GM18507 (cell line): Measurements from ENCODE around the gene SLC22A1.
"Not testable (repeated sequence)": the region's sequence is repeated elsewhere in the genome, so short reads cannot be mapped to it uniquely, and the experiment has no call there.

Source experiments
- DNase-seq: peaks from one replicate; pipeline ENCODE4 v3.0.0; 2011; ENCODE audit warnings: low read depth; ENCODE audit not compliant: insufficient read length; ENCODE audit errors: extremely low spot score
- FAIRE-seq: peaks from 2 replicates; lab custom pipeline; 2011; peaks lifted over from hg19 to GRCh38; lab: Jason Lieb, UNC

The SLC22A1 gene

DNA sequence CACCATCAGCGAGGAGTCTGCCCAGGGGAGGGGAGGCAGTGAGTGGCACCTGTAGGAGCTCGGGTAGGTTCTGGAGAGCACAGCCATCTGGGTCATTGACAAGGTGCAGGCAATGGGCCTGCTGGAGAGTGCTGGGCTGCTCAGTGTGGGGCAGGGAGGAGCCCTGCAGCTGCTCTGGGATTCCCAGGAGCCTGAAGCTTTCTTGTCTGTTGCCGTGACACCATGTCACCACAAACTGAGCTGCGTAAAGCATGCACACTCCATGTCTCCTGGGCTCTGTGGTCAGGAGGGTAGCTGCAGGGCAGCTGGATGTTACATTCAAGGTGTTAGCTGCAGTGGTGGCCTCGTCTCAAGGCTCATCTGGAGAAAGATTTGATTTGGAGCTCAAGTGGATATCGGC, 4.5 kb upstream of the SLC22A1 start:
- DNase-seq: no peak
- FAIRE-seq: no peak

DNA sequence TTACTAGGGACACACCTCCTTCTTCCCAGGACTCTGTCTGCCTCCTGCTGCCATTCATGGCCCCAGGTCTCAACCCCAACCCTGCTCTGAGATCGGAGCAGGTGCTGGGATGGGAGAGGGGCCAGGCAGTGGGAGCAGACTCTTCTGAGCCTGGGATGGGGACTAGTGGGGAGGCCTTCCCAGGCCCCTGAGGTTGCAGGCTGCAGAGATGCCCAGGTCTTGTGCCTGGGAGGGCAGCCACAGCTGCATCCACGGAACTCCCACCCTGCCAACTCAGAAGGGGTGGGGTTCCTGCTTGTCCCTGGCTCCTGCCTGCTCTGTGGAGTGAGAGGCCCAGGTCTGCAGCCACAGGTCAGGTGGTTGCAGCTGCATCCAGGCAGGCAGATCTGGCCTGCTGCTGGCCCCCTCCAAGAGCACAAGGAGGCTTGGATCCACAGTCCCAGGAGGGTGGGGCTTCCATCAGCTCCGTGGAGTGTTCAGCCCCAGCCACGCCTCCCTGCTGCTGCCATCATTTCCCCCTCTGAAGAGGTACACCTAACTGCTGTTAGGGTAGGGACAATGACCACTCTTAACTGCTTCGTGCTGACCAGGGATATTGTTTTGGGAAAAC, 2.9 kb upstream of the SLC22A1 start:
- FAIRE-seq (no peak), DNase-seq (no peak)

DNA sequence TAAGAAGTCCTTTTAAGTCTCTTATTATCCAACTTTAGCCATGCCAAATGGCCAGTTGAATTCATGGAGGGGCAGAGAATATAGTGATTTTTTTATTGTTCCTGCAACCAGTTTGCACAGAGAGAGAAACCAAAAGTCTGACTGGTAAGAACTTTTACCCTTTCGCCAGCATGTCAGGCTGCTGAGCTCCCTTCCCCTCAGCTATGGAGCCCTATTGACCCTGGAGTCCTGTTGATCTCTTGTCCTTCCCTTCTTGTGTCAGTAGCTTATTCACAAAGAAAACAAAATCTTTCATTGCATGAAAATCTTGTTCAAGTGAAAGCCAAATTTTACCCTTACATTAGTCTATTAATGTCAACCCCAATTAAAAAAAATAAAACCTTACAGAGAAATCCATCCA, 1.5 kb upstream of the SLC22A1 start:
- FAIRE-seq: no peak

DNA sequence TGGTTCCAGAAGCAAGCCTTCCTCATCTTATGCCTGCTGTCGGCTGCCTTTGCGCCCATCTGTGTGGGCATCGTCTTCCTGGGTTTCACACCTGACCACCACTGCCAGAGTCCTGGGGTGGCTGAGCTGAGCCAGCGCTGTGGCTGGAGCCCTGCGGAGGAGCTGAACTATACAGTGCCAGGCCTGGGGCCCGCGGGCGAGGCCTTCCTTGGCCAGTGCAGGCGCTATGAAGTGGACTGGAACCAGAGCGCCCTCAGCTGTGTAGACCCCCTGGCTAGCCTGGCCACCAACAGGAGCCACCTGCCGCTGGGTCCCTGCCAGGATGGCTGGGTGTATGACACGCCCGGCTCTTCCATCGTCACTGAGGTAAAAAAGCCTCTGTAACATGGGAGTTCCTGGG, 366 bp downstream of the SLC22A1 start:
- no peak for FAIRE-seq

More for the DNA sequence above, 1.5 kb upstream of the SLC22A1 start:
- no peak for DNase-seq

DNA sequence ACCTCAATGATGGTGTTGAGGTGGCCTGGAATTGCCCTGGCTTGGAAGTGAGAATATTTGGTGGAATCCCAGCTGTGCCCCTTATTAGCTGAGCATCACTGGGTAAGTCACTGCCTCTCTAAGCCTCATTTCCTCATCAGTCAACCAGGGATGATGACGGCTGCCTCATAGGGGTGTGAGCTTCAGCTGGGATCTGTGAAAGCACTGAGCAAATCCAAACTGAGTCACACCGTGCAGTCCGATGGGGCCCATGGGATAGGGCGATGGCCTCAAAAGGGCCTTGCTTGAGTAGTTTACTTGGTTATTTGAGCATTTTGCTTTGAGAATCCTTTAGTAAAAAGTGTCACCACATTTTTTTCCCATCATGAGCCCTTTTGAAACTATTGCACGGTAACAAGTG, 1.1 kb downstream of the SLC22A1 start:
- FAIRE-seq (no peak), DNase-seq (no peak)

More for the DNA sequence above, 366 bp downstream of the SLC22A1 start:
- no peak for DNase-seq

DNA sequence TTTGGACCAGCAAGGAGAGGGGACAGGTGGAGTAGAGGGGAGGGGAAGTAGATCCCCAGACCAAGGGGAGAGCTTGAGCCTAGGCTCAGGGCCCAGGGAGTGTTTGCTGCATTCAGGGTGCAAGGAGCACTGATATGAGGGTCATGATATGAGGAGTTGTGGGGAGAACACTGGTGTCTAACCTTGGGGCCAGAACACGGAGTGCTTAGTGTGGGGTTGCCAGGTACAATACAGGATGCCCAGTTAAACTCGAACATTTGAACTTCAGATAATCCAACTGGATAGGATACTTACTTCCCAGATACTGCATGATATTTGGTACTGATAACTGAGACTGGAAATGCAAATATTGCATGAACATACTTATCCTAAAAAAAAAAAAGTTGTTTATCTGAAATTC, 2.4 kb downstream of the SLC22A1 start:
- FAIRE-seq: no peak
- no peak for DNase-seq

DNA sequence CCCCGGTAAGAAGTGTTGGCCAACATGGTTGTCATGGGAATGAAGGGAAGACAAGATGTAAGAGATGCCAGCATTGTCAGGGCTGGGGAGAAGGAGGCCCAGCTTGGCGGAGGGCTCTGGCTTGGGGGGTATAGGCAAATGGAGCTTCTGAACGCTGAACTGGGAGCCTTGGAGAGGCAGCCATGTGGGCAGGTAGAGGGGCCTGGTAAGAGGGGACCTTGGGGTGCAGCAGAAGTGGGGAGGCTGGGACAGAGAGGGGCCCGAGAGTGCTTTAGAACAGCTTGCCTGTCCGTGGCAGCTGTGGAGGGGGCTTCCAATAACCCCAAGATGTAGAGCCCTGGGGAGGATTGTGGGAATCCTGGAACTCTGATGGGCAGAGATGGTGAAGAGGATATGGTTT, 3.0 kb downstream of the SLC22A1 start:
- FAIRE-seq (no peak), DNase-seq (no peak)

DNA sequence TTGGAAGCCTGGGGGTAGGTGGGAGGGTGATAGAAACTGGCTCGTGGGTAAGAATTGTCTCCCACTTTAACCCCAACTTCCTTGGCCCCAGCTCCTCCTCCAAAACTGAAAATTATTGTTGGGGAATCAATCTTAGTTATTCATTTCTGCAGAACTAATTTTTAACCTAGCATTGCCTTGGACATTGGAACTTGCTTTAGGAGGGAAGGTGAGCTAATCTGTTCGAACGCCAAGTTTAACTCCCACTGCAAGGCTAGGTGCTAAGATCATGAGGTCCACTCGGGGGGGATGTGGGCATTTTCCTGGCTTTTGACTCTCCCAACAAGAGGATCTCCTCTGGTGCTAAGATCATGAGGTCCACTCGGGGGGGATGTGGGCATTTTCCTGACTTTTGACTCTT, 3.5 kb downstream of the SLC22A1 start:
- FAIRE-seq: not testable (repeated sequence)

DNA sequence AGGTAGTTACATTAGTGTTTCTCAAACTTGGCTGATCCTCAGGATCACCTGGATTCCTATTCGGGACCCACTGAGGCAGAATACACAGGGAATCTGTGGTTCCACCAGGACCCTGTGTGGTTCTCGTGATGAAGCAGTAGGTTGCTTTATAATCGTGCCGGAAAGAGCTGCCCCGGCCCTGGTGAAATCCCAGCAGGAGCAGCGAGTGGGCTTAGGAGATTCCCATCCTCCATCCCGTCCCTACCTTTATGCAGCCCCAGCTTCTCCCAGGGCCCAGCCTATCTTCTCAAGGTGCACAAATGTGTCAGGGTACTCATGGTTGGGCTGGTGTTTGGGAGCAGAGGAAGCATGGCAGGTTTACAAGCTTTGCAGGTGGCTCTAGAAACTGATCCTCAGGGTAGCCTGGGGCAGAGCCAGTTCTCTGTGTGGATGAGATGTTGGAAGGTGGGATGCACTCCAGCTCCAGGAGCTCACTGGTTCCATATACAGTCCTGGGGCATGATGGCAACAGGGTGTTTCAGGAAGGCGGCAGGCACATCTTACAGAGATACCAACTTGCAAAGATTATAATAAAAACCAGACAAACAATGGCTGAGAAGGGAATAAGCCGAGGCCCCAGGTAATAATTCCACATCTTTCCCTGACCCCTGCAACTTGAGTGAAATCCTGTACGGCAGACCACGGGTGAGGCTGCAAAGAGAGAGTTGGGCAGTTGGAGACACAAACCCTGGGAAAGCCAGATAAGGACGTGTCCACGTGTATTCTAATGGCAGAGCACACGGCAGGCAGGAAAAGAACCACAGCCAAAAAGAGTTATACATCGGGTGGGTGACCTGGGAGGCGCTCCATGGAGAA, 5.9 kb downstream of the SLC22A1 start:
- no peak for DNase-seq
- no peak for FAIRE-seq

More for the DNA sequence above, 3.5 kb downstream of the SLC22A1 start:
- DNase-seq: not testable (repeated sequence)

DNA sequence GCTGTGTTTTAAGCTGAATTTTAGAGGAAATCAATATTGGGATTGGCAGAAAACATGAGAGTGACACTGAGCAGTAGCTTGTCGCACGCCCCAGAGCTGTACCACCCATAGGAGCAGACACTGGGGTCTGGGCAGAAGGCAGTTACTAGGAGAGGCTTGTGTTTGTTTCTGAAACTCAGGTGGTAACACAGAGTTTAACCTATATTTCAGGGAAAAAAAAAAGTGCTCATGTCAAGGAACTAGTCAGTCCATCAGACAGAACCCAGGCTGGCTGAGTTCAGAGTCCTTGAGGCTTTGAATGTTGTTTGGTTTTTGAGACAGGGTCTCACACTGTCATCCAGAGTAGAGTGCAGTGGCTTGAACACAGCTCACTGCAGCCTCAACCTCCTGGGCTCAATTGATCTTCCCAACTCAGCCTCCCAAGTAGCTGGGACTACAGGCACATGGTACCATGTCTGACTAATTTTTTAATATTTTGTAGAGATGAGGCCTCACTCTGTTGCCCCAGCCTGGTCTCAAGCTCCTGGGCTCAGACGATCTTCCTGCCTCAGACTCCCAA, 6.6 kb downstream of the SLC22A1 start:
- DNase-seq (no peak), FAIRE-seq (no peak)

DNA sequence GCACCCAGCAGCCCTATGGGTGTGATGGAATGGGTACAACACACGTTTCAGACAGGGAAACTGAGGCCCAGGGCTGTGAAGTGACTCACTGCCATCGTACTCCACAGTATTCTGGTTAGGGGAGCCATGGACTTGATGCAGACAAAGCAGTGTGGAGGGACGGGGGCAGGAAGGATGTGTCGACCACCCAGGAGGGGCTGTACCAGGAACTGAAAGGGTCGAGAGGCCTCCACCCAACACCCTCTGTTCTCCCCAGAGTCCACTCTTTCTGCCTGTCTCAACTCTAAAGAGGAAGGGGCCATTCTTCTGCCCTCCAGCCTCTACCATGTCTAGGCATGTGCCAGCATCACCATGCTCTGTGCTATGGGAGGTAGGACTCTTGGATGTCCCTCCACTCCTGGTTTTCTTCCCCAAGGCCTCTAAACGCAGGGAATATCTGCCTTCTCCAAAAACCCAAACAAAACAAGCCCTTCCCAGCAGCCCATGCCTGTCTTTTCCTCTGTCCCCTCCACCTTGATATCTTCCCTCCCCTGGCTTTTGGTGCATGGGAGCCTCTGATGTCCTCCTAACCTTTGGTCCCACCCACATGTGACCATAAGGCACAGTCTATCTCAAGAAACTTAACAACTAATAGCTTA, 7.4 kb downstream of the SLC22A1 start:
- FAIRE-seq (no peak), DNase-seq (no peak)

DNA sequence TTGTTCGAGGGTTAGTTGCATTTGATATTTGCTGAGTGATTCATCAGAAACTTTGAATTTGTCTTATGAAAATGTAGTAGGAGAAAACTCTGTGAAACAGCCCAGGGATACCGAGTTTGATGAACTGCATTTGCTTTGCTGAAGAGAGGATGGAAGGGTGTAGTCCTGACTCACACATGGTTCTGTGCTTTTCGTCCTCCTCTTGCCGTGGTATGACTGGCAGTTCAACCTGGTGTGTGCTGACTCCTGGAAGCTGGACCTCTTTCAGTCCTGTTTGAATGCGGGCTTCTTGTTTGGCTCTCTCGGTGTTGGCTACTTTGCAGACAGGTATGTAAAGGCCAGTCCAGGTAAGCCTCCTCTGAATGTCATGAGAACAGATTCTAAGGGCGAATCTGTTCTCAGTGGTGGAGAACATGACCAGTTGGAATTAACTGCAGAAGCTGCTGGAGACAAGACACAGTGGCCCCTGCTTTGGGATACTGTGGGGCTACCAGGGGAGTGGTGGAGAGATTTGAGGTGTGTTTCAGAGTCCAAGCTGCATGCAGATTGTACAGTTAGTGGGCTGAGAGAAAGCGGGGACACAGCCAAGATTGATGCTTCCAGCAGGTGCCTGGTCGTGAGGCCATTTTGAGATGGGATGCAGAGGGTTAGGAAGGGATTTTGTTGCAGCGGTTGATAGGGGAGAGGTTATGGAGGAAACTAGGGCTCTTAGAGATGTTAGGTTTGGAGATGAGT, 8.4 kb downstream of the SLC22A1 start:
- FAIRE-seq: no peak
- DNase-seq: no peak

DNA sequence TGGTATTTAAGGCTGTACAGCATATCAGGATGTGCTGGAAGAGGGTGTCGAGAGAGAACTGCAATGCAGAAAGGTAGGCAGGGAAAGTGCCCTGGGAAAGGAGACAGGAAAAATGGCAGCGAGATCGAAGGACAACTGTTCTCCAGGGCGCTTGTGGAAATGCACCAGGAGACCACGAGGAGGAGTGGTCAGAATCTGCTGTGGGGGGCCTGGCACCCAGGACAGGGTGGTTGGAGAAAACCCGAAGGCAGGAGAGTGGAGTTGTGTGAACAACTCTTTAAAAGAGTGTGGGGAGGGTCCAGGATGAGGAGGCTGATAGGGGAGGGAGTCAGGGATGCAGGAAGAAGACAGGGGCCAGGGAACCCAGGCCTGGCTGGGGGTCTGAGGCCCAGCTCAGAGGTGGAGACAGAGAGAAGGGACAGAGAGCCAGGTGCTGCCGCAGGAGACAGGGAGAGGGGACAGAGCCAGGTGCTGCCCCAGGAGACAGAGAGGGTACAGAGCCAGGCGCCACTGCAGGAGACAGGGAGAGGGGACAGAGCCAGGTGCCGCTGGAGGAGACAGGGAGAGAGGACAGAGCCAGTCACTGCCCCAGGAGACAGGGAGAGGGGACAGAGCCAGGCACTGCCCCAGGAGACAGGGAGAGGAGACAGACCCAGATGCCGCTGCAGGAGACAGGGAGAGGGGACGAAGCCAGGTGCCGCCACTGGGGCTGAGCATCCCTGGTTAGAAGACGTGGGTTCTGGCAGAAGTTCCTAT, 9.3 kb downstream of the SLC22A1 start:
- no peak for FAIRE-seq

DNA sequence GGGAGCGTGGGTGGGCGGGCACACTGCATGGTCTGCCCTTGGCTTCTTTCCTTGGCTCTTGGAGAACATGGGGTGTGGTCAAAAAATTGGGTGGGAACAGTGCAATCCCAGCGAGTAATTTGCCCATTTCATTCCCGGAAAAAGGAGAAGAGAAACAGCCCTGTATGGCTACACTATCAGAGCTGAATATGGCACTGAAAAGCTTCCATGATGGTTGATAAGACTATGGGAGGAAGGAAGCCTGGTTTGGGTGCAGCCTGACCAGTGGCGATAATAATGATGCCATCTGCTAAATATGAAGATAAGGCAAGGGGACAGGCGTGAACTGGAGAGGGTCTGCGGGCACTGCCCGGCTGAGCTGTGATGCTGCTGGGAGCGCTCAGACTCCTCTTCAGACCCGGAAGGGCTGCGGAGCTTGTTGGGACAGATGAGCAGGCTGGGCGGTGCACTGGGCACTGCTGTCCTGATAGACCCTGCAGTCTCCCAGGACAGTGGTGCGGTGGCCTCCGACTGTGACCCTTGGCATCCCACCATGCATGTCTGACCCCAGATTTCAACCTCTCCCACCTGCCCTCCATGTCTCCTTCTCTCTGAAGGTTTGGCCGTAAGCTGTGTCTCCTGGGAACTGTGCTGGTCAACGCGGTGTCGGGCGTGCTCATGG, 10.2 kb downstream of the SLC22A1 start:
- DNase-seq (no peak), FAIRE-seq (no peak)

More for the DNA sequence above, 9.3 kb downstream of the SLC22A1 start:
- no peak for DNase-seq

DNA sequence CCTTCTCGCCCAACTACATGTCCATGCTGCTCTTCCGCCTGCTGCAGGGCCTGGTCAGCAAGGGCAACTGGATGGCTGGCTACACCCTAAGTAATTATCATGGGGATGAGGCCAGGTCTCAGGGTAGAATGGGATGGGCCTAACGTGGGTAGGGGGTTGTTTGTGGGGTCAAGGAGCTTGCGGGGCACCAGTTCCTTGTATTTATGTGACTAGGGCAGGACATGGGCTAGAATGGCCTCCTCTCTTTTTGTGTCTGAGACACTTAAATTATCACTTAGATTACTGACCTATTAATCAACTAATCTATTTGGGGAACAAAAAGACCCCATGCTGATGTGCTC, 10.7 kb downstream of the SLC22A1 start:
- DNase-seq (no peak), FAIRE-seq (no peak)

DNA sequence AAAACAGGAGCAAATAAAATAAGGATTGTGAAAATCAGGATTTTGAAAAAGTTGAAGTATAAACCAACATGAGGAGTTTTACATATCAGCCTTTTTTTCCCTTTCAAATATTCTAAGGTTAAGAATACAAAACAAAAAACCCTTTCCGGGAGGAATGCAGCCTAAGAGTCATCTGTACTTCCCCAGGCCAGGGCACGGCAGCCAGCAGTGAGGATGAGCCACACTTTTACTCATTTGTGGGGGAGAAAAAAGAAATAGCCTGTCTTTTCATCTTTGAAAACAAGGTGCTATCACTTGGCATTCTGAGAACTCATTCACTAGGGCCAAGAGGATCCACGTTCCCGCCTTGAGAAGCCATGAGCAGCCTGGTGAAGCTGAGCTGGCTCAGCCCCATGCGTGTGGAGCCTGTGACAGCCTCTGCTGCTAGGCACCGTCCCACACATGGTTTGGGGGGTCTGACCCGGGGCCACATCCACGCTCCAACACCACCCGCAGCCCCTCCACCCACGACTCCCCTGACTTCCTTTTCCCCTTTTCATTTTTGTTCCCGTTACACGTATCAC, 11.2 kb downstream of the SLC22A1 start:
- DNase-seq (no peak), FAIRE-seq (no peak)

DNA sequence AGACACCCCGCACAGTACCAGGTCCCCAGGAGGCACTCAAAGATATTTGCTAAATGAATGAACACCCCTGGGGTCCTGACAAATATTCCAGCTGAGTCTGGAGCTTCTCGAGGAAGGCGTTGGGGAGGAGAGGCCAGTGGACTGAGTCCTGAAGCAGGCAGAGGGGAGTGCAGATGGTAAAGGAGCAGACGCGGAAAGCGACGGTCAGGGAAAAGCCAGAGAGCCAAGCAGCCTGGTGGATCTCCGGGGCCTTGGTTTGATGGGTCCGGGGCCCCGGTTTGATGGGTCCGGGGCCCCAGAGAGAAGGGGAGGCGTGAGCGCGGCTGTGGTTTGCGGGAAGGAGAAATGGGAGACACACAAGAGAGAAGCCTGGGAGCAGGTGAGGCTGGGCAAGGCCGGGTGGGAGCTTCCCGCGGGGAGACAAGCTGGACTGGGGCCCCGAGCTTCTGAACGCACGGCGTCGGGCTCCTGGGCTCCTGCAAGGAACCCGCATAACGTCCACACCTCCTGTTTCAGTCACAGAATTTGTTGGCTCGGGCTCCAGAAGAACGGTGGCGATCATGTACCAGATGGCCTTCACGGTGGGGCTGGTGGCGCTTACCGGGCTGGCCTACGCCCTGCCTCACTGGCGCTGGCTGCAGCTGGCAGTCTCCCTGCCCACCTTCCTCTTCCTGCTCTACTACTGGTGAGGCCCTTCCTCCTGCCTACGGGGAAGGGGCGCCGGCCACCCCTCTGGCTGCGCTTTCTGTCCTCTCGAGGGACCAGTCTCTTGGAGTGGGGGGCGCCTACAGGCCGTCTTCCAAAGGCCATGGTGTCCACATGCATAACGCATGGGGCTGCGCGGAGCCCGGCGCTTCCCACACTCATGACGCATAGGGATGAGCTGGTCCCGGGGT, 12.1 kb downstream of the SLC22A1 start:
- FAIRE-seq: no peak
- no peak for DNase-seq
